HG03280 (cell line): ENCODE measurements around the gene KRT6C.
"Not testable (repeated sequence)": the region's sequence is repeated elsewhere in the genome, so short reads cannot be mapped to it uniquely, and the experiment has no call there.

ENCODE experiments used
- ATAC-seq: cut with Tn5 transposase; IDR thresholded peaks from one replicate; pipeline ENCODE4 v1.9.1; 2021; ENCODE audit warnings: mild to moderate bottlenecking, moderate library complexity; ENCODE audit not compliant: unreplicated experiment

Gene KRT6C

GRCh38 chr12:52500574-52500973, 27.0 kb upstream of the KRT6C start:
- not testable (repeated sequence) for ATAC-seq

- ATAC-seq, result no peak
These were observed 26.4 kb upstream of the KRT6C start for GRCh38 chr12:52499806-52500560.

GRCh38 chr12:52498946-52499345, 25.3 kb upstream of the KRT6C start:
- no peak for ATAC-seq

- ATAC-seq, result no peak
These were observed 24.4 kb upstream of the KRT6C start for GRCh38 chr12:52497975-52498374.

GRCh38 chr12:52496590-52497071, 23.0 kb upstream of the KRT6C start:
- ATAC-seq, result no peak

GRCh38 chr12:52496054-52496453, 22.4 kb upstream of the KRT6C start:
- ATAC-seq, result no peak

- ATAC-seq, result no peak
These were observed 21.8 kb upstream of the KRT6C start for GRCh38 chr12:52495389-52495788.

- no peak for ATAC-seq
These were observed 20.9 kb upstream of the KRT6C start for GRCh38 chr12:52494518-52494917.

GRCh38 chr12:52494100-52494499, 20.5 kb upstream of the KRT6C start:
- ATAC-seq, result no peak

GRCh38 chr12:52493172-52493571, 19.6 kb upstream of the KRT6C start, which contains the start of gene KRT6A:
KRT6A (minus strand) TSS chr12:52493257; CDS start chr12:52493188, 69 bp downstream.
- no peak for ATAC-seq

- ATAC-seq, result not testable (repeated sequence)
These were observed 18.8 kb upstream of the KRT6C start for GRCh38 chr12:52492405-52492804.

GRCh38 chr12:52491495-52491894, 17.9 kb upstream of the KRT6C start:
- ATAC-seq, result not testable (repeated sequence)

GRCh38 chr12:52488736-52489135, 15.1 kb upstream of the KRT6C start:
- ATAC-seq, result no peak

GRCh38 chr12:52487744-52488443, 14.3 kb upstream of the KRT6C start:
- ATAC-seq, result not testable (repeated sequence)

GRCh38 chr12:52487211-52487610, 13.6 kb upstream of the KRT6C start:
- ATAC-seq, result no peak

GRCh38 chr12:52486166-52487105, 12.8 kb upstream of the KRT6C start:
- no peak for ATAC-seq

GRCh38 chr12:52480073-52480472, 6.5 kb upstream of the KRT6C start:
- ATAC-seq, result no peak

- no peak for ATAC-seq
These were observed 4.0 kb upstream of the KRT6C start for GRCh38 chr12:52477651-52478050.

GRCh38 chr12:52474212-52474611, 607 bp upstream of the KRT6C start:
- ATAC-seq, result no peak

- ATAC-seq, result no peak
These were observed 3.8 kb downstream of the KRT6C start for GRCh38 chr12:52469853-52470252.

GRCh38 chr12:52464897-52465296, 8.7 kb downstream of the KRT6C start:
- ATAC-seq, result no peak
